ENCODE measurements around the gene A2ML1. TPM values are rescaled to one million over a fixed set of nuclear protein-coding genes. Genes with fewer than 3 reads are reported as not detected.

The A2ML1 gene
- total and polyA plus RNA-seq, 2 experiments from 2014 or later: not detected

DNA sequence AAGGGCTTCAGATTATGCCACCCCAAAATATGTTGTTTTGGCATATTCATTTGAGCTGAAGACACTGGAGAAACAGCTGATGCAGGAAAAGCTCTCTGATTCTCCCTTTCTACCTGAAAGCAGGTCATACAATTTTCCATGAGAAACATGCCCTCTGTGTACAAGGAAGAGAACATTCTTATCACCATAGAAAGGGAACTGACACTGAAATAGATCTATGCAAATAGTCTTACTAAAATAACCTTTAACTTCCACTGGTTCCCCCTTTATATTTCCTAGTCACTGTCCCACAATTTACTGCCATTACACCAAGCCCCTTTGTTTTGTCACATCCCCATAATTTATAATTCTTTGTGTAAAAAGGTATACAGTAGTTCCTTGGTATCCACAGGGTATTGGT, 82.2 kb downstream of the A2ML1 start:
- TF ChIP-seq, protein P1, sequence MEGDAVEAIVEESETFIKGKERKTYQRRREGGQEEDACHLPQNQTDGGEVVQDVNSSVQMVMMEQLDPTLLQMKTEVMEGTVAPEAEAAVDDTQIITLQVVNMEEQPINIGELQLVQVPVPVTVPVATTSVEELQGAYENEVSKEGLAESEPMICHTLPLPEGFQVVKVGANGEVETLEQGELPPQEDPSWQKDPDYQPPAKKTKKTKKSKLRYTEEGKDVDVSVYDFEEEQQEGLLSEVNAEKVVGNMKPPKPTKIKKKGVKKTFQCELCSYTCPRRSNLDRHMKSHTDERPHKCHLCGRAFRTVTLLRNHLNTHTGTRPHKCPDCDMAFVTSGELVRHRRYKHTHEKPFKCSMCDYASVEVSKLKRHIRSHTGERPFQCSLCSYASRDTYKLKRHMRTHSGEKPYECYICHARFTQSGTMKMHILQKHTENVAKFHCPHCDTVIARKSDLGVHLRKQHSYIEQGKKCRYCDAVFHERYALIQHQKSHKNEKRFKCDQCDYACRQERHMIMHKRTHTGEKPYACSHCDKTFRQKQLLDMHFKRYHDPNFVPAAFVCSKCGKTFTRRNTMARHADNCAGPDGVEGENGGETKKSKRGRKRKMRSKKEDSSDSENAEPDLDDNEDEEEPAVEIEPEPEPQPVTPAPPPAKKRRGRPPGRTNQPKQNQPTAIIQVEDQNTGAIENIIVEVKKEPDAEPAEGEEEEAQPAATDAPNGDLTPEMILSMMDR (IDR thresholded peaks at IDR 0.05; ENCODE audit: low read depth, low read length): no peak
- Histone ChIP-seq H3K4me1 (ENCODE audit: low read depth) (peaks cover 18% of the 10 kb centered on the region), H3K36me3 (no peaks in the 10 kb centered on the region), H3K27me3 (no peaks in the 10 kb centered on the region), H3K4me3 (no peak overlapping the region), H3K9me3 (ENCODE audit: low read depth) (no peaks in the 10 kb centered on the region), H3K27ac (peak overlapping the region; percentile 85)
- DNase-seq (ENCODE audit: low read depth in 1 of 2, low spot score in 1 of 2): no peak

DNA sequence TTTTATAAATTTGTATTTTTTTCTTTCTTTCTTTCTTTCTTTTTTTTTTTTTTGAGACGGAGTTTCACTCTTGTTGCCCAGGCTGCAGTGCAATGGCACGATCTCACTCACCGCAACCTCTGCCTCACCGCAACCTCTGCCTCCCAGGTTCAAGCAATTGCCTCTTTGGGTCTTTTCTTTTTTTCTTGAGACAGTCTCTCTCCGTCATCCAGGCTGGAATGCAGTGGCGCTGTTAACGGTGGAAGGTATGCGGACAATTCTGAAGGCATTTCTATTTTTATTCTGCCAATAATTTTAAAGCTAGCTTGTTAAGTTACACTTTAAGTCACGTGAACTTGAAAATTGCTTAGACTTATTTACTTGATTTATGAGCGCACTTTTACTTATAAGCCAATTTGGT, 83.1 kb downstream of the A2ML1 start:
- no peaks in the 10 kb centered on the region for H3K27me3 ChIP-seq
- DNase-seq (ENCODE audit: low read depth in 1 of 2, low spot score in 1 of 2): peak in 1 of 2 donors; percentile 58
- H3K9me3 ChIP-seq (ENCODE audit: low read depth): no peaks in the 10 kb centered on the region
- peak overlapping the region; percentile 89 for H3K27ac ChIP-seq
- peaks cover 18% of the 10 kb centered on the region for H3K4me1 ChIP-seq (ENCODE audit: low read depth)
- H3K36me3 ChIP-seq: no peaks in the 10 kb centered on the region
- TF ChIP-seq, protein P1 (IDR thresholded peaks at IDR 0.05; ENCODE audit: low read depth, low read length): no peak
- no peak overlapping the region for H3K4me3 ChIP-seq

DNA sequence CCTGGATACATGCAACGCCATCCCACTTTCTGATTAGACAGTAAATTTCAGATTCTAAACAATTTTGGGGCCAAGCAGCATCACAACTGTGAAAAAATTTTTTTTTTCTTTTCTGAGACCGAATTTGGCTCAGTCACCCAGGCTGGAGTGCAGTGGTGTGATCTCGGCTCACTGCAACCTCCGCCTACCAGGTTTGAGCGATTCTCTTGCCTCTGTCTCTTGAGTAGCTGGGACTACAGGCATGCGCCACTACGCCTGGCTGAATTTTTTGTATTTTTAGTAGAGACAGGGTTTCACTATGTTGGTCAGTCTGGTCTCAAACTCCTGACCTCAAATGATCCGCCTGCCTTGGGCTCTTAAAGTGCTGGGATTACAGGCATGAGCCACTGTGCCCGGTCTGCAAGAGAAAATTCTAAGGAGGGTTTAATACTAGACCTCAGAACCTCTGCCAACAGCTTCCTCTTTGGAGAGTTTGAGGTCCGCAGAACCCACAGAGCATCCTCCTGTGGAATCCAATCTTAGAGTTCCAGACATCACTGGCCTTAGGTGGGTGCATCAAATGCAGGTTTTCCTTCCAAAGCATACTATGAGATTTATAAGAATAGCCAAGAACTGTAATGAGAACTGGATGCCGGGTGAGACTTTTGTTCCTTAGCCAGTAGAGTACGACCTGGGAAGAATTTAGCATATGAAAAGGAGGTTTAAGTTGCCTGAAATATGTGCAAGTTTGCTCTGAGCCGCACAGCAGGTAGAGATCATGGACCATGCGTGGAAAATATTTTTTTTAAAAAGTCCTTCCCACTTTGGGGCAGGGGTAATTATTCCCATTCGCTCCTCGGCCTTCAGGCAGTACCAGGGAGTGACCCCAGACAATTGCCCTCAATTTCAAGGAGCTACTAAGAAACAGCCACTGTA, 84.1 kb downstream of the A2ML1 start:
- Histone ChIP-seq H3K4me3 (no peak overlapping the region), H3K27ac (peak overlapping the region; percentile 89), H3K9me3 (ENCODE audit: low read depth) (no peaks in the 10 kb centered on the region), H3K4me1 (ENCODE audit: low read depth) (peaks cover 18% of the 10 kb centered on the region), H3K36me3 (no peaks in the 10 kb centered on the region), H3K27me3 (no peaks in the 10 kb centered on the region)
- DNase-seq (ENCODE audit: low read depth in 1 of 2, low spot score in 1 of 2): no peak
- TF ChIP-seq, protein P1 (IDR thresholded peaks at IDR 0.05; ENCODE audit: low read depth, low read length): no peak

DNA sequence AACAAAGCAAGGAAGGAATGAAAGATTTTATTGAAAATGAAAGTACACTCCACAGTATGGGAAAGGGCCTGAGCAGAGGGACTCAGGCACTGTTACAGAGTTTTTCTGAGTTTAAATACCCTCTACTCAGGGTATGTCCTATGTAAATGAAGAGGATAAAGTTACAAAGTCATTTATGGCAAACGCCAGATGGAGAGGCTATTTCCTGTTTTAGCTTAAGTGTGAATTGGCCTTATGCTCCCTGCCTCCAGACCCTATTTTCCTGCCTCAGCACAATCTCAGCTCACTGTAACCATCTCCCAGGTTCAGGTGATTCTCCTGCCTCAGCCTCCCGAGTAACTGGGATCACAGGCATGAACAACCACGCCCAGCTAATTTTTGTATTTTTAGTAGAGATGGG, 85.1 kb downstream of the A2ML1 start:
- Histone ChIP-seq H3K27ac (peak overlapping the region; percentile 89), H3K4me3 (no peak overlapping the region), H3K9me3 (ENCODE audit: low read depth) (no peaks in the 10 kb centered on the region), H3K27me3 (no peaks in the 10 kb centered on the region), H3K36me3 (no peaks in the 10 kb centered on the region), H3K4me1 (ENCODE audit: low read depth) (peaks cover 26% of the 10 kb centered on the region)
- no peak for DNase-seq (ENCODE audit: low read depth in 1 of 2, low spot score in 1 of 2)
- TF ChIP-seq, protein P1 (IDR thresholded peaks at IDR 0.05; ENCODE audit: low read depth, low read length): no peak

DNA sequence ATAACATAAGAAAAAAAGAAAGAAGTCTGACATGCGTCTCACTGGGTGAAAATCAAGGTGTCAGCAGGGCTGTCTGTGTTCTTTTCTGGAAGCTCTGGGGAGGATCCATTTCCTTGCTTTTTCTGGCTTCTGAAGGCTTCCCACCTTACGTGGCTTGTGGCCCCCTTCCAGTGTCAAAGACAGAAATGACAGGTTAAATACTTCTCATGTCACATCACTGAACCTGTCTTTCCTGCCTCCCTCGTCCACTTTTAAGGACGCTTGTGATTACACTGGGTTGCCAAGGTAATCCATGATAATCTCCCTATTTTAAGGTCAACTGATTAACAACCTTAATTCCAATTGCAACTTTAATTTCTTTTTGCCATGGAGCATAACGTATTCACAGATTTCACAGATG, 87.3 kb downstream of the A2ML1 start:
- H3K9me3 ChIP-seq (ENCODE audit: low read depth): no peaks in the 10 kb centered on the region
- no peaks in the 10 kb centered on the region for H3K36me3 ChIP-seq
- no peak for DNase-seq (ENCODE audit: low read depth in 1 of 2, low spot score in 1 of 2)
- H3K27me3 ChIP-seq: no peaks in the 10 kb centered on the region
- peaks cover 30% of the 10 kb centered on the region for H3K4me1 ChIP-seq (ENCODE audit: low read depth)
- TF ChIP-seq, protein P1 (IDR thresholded peaks at IDR 0.05; ENCODE audit: low read depth, low read length): no peak
- H3K27ac ChIP-seq: no peak overlapping the region
- no peak overlapping the region for H3K4me3 ChIP-seq
